K562 treated with DMSO at 1 percent for 48 hours (cell line): Measurements from ENCODE around the gene MRPS22. TPM values are rescaled to one million over a fixed set of nuclear protein-coding genes. Genes with fewer than 3 reads are reported as not detected.

ENCODE experiments used
- total RNA-seq: library from RNA; unstranded; fragments of 300-600 nt; gene quantifications from 2 replicates; pipeline ENCODE4 v1.2.3, GENCODE V29; 2022; ENCODE audit warnings: low replicate concordance; ENCODE audit errors: extremely low read depth

MRPS22 gene
- not detected in 2 replicates for total RNA-seq

GRCh38 chr3:139343895-139344856, at the start of gene MRPS22:
MRPS22 (plus strand) TSS chr3:139344020; CDS start chr3:139344027, 7 bp downstream.

DNA sequence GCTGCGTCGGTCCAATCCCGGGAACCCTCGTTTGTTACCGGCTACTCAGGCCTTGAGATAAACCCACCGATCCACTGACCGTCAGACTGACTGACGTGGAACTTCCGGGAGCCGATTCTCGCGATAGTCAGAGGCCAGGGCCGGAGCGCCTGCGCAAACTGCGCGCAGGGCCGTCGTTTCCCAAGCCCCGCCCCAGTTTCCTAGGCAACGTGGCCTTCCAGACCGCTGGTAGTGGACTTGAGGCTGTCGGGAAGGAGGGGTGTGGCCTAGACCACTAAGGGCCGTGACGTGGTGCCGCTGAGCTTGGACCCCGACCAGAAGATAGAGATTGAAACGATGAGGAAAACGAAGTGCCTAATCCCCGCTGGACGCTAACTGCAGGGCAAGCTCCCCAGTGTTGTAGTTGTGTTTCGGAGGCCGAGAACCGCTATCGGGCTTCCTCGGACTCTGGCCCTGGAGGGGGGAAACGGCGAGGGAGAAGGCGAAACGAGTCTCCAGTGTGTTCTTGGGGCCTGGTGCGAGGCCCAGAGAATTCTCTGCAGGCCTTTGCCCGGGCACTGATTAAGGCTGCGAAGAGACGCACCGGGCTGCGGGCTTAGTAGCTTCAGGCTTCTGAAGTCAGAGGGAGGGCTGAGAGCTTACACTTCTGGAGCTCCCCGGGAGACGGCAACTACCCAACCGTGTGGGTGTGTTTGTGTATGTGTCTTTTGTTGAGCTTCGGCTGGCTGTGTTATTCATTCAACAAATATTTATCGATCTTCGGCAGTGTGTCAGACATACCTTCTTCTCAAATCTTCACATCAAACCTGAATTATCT, 45.9 kb downstream of the MRPS22 start, which contains the start of gene COPB2:
Gene COPB2, minus strand, starts transcription at position 96 of the 817 bp plus-strand sequence. CDS start 97 bp downstream, outside the sequence.

Other genes starting within 250 kb of the MRPS22 start
- 110 TPM in 1 of 2 replicates, not detected in the other for gene COPB2, start 45.6 kb downstream of the MRPS22 start, total RNA-seq
- gene RBP2, start 132.5 kb downstream of the MRPS22 start, total RNA-seq: not detected in 2 replicates
- not detected in 2 replicates for gene RBP1, start 195.7 kb downstream of the MRPS22 start, total RNA-seq